Gastroesophageal sphincter (tissue), 4 donors: Measurements from ENCODE around the gene CLIP2. TPM values are rescaled to one million over a fixed set of nuclear protein-coding genes. Genes with fewer than 3 reads are reported as not detected.

Experiments used
- ATAC-seq: fragments of 150-250 bp; one replicate; pipeline ENCODE4 v1.9.1; 2016; ENCODE audit warnings: mild to moderate bottlenecking, moderate library complexity
- H3K27ac ChIP-seq, 4 donors: fragments of 200-600 bp; sonication (generic) in 3 of 4; 1 replicate in 3 of 4; 2 replicates in 1 of 4; pipeline ENCODE4 v1.5.1; 2016 to 2019
- H3K27me3 ChIP-seq: fragments of 200-600 bp; sonication (generic); one replicate; pipeline ENCODE4 v1.5.1; 2019
- H3K36me3 ChIP-seq, 2 donors: fragments of 200-600 bp; sonication (generic); one replicate each; pipeline ENCODE4 v1.5.1; 2019; ENCODE audit warnings: control low read depth in 1 of 2
- H3K4me1 ChIP-seq, 3 donors: fragments of 200-600 bp; sonication (generic); 1 replicate in 2 of 3; 2 replicates in 1 of 3; pipeline ENCODE4 v1.5.1; 2016 to 2019; ENCODE audit warnings: control low read depth in 2 of 3
- H3K4me3 ChIP-seq, 2 donors: fragments of 200-600 bp; sonication (generic); one replicate each; pipeline ENCODE4 v1.5.1; 2019; ENCODE audit warnings: mild to moderate bottlenecking in 1 of 2, moderate library complexity in 1 of 2
- H3K9me3 ChIP-seq, 3 donors: fragments of 200-600 bp; sonication (generic); one replicate each; pipeline ENCODE4 v1.5.1; 2017 to 2019; ENCODE audit warnings: control low read depth in 2 of 3
- CTCF ChIP-seq, 4 experiments: fragments of 200-600 bp in 2 of 4; fragments of 450-650 bp in 2 of 4; sonication (generic) in 1 of 4; IDR thresholded peaks; one replicate each; pipeline ENCODE4 v1.5.1; 2017 to 2019; ENCODE audit warnings: antibody characterized with exemption in 4 of 4, mild to moderate bottlenecking in 2 of 4, moderate library complexity in 2 of 4
- EP300 ChIP-seq: sonication (generic); formaldehyde crosslinking; IDR thresholded peaks from one replicate; pipeline ENCODE4 v1.6.1; 2017; ENCODE audit warnings: antibody characterized with exemption, mild to moderate bottlenecking
- POLR2A ChIP-seq, 2 donors: fragments of 450-650 bp; IDR thresholded peaks; one replicate each; pipeline ENCODE4 v1.6.1; 2017; ENCODE audit warnings: antibody characterized with exemption in 2 of 2, mild to moderate bottlenecking in 2 of 2, moderate library complexity in 1 of 2
- POLR2AphosphoS5 ChIP-seq: sonication (generic); formaldehyde crosslinking; IDR thresholded peaks from one replicate; pipeline ENCODE4 v1.6.1; 2017; ENCODE audit warnings: antibody characterized with exemption
- WGBS, 2 donors: methylation state at CpG; one replicate each; pipeline ENCODE4 v1.1.5; 2018; ENCODE audit warnings: low coverage in 1 of 2; 5-methylcytosine and 5-hydroxymethylcytosine counted together
- total RNA-seq, 4 donors: library from RNA; depleted of rRNA; stranded (reverse); fragments of >200 nt; gene quantifications; one replicate each; pipeline ENCODE4 v1.1.0, GENCODE V29; 2016

CLIP2 gene
- total RNA-seq, 4 donors from 2014 or later = 23.0 to 50.7 (median 35.5) TPM

GRCh38 chr7:74325210-74325565 lies 36.0 kb downstream of the CLIP2 start:
- Histone ChIP-seq H3K27ac (no peak overlapping the region), H3K4me1 (peaks cover 0 to 16% (median 7%) of the 10 kb centered on the region in 3 donors), H3K27me3 (no peaks in the 10 kb centered on the region), H3K4me3 (no peak overlapping the region), H3K9me3 (no peaks in the 10 kb centered on the region), H3K36me3 (peaks cover 0 to 38% of the 10 kb centered on the region in 2 donors)
- 100% methylated on average over 1 of the region's 9 CpGs; no CpG with 5 or more reads in 1 of the 2 donors for WGBS, 2 donors
- no peak for TF ChIP-seq POLR2AphosphoS5
- no peak for TF ChIP-seq CTCF (IDR thresholded peaks at IDR 0.05)
- TF ChIP-seq EP300 = no peak
- TF ChIP-seq POLR2A (IDR thresholded peaks at IDR 0.05) = no peak
- ATAC-seq = no peak

- no peak overlapping the region for H3K27ac ChIP-seq
- H3K27me3 ChIP-seq = no peaks in the 10 kb centered on the region
- TF ChIP-seq EP300 = no peak
- TF ChIP-seq POLR2A (IDR thresholded peaks at IDR 0.05) = no peak
- TF ChIP-seq CTCF (IDR thresholded peaks at IDR 0.05) = no peak
- TF ChIP-seq POLR2AphosphoS5 = no peak
- WGBS, 2 donors = 84 to 96% methylated on average over 3 to 7 of the region's 7 CpGs
- no peak overlapping the region for H3K4me3 ChIP-seq
- no peak for ATAC-seq
- H3K4me1 ChIP-seq = peaks cover 0 to 12% (median 6%) of the 10 kb centered on the region in 3 donors
- H3K36me3 ChIP-seq = peaks cover 0 to 36% of the 10 kb centered on the region in 2 donors
- no peaks in the 10 kb centered on the region for H3K9me3 ChIP-seq
Observed at GRCh38 chr7:74329225-74329624, 40.0 kb downstream of the CLIP2 start.

GRCh38 chr7:74332373-74333176 lies 43.4 kb downstream of the CLIP2 start:
- H3K4me3 ChIP-seq = no peak overlapping the region
- TF ChIP-seq EP300 = no peak
- TF ChIP-seq POLR2A (IDR thresholded peaks at IDR 0.05) = no peak
- TF ChIP-seq CTCF (IDR thresholded peaks at IDR 0.05) = no peak
- no peak for TF ChIP-seq POLR2AphosphoS5
- H3K27ac ChIP-seq = no peak overlapping the region
- no peaks in the 10 kb centered on the region for H3K27me3 ChIP-seq
- peaks cover 0 to 29% of the 10 kb centered on the region in 2 donors for H3K36me3 ChIP-seq
- H3K9me3 ChIP-seq = no peaks in the 10 kb centered on the region
- no peak for ATAC-seq
- no peaks in the 10 kb centered on the region for H3K4me1 ChIP-seq
- WGBS, 2 donors = 93 to 95% methylated on average over 7 to 8 of the region's 17 CpGs

GRCh38 chr7:74334030-74334429 lies 44.8 kb downstream of the CLIP2 start:
- H3K9me3 ChIP-seq = no peaks in the 10 kb centered on the region
- TF ChIP-seq EP300 (no peak), CTCF (IDR thresholded peaks at IDR 0.05) (no peak)
- 55 to 72% methylated on average over 6 of the region's 11 CpGs for WGBS, 2 donors
- ATAC-seq = no peak
- H3K27ac ChIP-seq = no peak overlapping the region
- H3K4me1 ChIP-seq = no peaks in the 10 kb centered on the region
- H3K4me3 ChIP-seq = no peak overlapping the region
- peaks cover 0 to 27% of the 10 kb centered on the region in 2 donors for H3K36me3 ChIP-seq
- no peaks in the 10 kb centered on the region for H3K27me3 ChIP-seq

GRCh38 chr7:74337926-74338325 lies 48.7 kb downstream of the CLIP2 start:
- no peak for TF ChIP-seq POLR2AphosphoS5
- TF ChIP-seq EP300 = no peak
- TF ChIP-seq POLR2A (IDR thresholded peaks at IDR 0.05) = no peak
- no peak for TF ChIP-seq CTCF (IDR thresholded peaks at IDR 0.05)
- no peaks in the 10 kb centered on the region for H3K27me3 ChIP-seq
- H3K9me3 ChIP-seq = no peaks in the 10 kb centered on the region
- H3K27ac ChIP-seq = no peak overlapping the region
- ATAC-seq = no peak
- 100% methylated on average over 2 of the region's 9 CpGs; no CpG with 5 or more reads in 1 of the 2 donors for WGBS, 2 donors
- no peak overlapping the region for H3K4me3 ChIP-seq
- no peaks in the 10 kb centered on the region for H3K4me1 ChIP-seq
- H3K36me3 ChIP-seq = peaks cover 0 to 53% of the 10 kb centered on the region in 2 donors
